ENCODE results near the gene IPCEF1.
A peak's percentile ranks its signal among the peaks of the same experiment; 100 is the strongest.

Gene IPCEF1

DNA sequence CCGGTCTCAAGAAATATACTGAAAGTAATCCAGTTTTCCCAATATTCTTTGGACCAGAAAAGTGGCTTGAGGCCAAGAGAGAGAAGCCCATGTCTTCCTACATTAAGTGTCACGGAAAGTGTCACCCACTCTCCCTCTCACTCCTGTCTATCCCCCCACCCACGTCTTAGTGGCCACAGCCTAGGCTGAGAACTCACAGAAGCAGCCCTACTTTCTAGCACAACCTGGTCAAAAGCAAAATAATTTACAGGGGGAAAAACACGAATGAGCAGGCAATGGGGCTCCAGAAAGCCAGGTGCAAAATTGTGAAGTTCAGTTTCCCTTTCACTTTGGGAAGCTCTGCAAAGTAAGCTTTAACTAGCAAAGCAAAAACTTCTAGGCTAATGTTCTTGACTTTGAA is 199.5 kb downstream of the IPCEF1 start:
- DNase-seq: no peak

DNA sequence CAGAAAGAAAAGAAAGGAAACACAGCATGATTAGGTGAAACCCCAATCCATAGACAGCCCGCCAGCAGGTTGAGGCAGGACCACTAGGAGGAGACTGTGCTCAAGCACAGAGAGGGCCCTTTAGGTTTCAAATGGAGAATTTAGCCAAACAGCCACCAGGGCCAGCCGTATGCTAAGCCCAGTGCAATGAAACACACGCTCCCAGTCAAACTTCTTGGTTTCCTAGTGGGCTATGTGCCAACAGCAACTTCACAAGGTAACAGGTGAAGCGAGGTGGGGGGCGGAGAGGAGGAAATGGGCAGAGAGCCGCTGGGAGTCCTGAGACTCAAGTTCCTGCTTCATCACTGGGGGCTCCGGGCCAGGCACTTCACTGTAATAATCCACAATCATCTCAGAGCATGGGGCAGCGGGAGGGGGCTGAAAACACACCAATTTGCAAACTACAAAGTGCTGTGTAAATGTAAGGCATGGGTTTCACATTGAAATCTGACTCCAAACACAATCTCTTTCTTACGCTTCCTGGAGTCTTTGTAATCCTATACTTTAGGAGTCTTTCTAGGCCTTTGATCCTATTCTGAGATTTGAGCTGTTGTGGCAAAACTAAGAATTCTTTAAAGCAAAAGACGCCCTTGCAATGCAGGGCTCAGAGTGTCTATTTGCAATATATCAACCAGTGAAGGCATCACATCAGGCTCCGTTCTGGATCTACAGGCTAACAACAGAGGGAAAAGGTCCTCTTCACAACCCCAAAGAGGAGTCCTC is 200.3 kb downstream of the IPCEF1 start:
- DNase-seq: peak; percentile 77 to 80 (median 77)

- DNase-seq: peak; percentile 81 to 91 (median 84)
Measured at GRCh38 chr6:154154389-154154967, 202.1 kb downstream of the IPCEF1 start.

GRCh38 chr6:154143753-154144152 is 212.8 kb downstream of the IPCEF1 start:
- no peak for DNase-seq

- peak in 2 of 3 donors; percentile 35 to 38 for DNase-seq
Measured at GRCh38 chr6:154140743-154141142, 215.9 kb downstream of the IPCEF1 start.

DNA sequence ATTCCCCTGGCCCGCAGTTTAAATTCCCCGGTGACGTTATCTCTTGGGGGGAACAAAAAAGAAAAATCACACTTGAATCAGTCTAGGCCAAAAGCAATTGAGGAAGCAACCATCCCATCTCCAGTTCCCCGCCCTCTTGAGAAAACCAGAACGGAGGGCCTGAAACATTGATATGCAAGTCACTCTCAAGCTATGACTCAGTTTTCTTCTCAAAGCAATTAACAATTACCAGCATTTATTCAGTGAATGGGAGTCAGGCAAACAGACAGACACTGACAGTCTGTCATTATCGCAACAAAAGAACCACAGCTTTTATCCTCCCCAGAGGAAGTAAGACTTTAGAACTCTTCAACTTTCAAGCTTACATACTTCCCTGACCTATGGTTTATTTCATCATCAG is 216.7 kb downstream of the IPCEF1 start:
- DNase-seq: peak; percentile 82 to 96 (median 88)

- DNase-seq: peak; percentile 87 to 94 (median 89)
Measured at GRCh38 chr6:154138793-154139192, 217.8 kb downstream of the IPCEF1 start.

DNA sequence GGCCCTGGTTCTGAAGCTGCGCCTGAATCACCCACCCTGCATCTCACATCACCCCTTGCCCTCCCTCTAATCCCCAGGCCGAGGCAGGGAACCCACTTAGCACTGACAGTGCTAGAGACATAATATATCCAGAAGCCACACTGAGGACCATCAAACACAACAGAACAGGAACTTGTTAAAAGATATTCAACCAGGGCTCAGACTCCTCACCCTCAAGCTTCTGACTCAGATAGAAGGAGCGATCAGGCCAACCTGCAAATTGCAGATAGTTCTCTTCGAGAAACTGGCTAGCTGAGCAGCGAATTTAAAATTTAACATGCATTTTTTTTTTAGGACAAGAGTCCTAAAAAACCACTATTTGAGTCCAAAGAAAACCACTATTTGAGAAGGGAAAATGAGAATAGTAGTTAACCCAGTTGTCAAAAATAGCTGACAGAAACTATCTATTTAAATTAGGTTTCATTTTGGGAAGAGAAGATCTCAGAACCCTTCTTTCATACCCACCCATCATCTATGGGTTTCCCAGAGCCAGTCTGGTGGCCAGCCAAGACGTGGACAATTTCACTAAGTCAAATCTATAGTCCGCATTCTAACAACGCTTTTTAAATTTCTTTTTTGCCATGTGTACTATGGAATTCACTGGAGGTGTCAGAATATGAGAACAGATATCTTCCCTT is 222.0 kb downstream of the IPCEF1 start:
- no peak for DNase-seq

DNA sequence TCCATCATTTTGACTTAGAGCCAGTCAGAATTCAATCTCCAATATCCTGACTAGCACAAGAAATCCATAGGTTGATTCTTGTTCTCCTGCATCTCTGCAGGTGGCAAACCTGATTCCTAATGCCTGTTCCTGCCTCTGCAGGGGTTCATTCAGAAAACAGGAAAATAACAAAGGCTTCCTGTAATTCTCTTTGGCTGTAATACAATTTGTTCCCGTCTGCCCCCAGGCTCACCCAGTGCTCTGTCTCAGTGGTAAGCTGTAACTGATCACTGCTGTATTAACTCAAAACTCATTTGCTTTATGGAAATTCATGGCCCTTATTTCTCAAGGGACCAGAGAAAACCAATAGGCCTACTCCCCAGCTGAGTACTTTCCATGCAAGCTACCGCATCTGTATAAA is 228.9 kb downstream of the IPCEF1 start:
- DNase-seq: no peak

- DNase-seq: peak; percentile 26 to 65 (median 48)
Measured at GRCh38 chr6:154125421-154125820, 231.2 kb downstream of the IPCEF1 start.

DNA sequence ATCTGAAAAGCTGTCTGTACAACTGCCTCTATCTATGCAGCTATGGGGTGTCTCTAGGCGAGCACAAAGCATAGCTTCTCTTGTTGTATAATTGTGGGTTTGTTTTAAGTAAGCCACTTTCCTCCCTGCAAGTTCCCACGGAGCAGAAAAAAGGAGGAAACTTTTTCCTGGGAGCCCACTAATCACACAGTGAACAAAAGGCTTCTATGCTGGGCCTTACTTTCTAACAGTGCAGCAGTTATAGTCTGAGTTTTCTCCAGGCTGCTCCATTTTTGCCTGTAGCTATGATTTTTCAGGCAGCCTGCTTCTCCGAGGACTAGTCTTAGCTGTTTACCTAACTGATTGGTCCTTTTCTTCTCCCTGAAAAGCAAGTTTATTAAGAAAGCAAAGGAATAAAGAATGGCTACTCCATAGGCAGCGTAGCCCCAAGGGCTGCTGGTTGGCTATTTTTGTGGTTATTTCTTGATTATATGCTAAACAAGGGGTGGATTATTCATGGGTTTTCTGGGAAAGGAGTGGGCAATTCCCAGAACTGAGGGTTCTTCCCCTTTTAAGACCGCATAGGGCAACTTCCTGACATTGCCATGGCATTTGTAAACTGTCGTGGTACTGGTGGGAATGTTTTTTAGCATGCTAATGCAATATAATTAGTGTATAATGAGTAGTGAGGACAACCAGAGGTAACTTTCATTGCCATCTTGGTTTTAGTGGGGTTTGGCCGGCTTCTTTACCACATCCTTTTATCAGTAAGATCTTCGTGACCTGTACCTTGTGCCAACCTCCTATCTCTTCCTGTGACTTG is 233.2 kb downstream of the IPCEF1 start:
- DNase-seq: peak; percentile 74 to 90 (median 75)

DNA sequence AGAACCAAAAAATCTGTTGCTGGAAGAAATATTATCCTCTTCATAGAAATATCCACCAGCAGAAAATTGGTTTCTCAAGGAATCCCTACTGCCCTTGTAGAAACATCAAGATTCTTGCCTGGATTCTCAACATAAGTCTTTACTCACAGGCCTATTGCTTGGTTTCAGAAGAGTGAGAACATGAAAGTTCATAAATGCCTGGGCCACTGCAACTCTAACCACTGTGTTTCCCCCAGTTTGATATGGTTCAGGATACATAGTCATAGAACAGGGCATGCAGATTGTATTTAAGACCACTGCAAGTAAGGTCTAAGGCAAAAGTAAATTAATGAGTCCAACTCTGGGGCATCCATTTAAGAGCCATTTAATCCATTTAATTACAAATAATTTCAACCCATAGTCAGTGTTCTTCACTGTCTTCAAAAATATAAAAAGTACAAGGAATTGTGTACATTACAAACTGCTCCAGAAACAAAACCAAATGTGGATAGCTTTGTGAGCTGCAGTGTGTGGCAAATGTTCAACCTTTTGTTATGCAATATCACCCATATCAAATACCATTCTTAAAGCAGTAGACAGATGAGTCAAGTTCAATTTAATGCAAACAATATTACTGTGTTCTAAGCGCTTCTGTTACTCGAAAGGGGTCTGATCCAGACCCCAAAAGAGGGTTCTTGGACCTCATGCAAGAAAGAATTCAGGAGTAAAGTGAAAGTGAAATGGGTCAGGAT is 234.2 kb downstream of the IPCEF1 start:
- no peak for DNase-seq

DNA sequence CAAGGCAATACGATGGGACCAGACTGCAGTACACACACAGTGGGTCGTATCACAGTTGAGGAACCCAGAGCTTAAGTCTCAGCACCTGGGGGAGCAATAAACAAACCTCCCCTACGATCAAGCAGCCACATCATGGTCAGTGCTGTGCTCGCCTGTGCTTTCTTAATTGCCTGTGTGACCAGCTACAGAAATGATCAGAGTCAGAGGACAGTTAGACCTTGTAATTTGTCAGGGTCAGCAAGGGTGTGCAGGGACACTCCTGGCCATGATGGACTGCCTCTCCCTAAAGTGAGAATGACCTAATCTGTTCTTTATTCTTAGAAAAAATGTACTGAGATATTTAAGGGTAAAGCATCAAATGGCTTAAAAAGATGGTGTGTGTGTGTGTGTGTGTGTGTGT is 239.1 kb downstream of the IPCEF1 start:
- no peak for DNase-seq

DNA sequence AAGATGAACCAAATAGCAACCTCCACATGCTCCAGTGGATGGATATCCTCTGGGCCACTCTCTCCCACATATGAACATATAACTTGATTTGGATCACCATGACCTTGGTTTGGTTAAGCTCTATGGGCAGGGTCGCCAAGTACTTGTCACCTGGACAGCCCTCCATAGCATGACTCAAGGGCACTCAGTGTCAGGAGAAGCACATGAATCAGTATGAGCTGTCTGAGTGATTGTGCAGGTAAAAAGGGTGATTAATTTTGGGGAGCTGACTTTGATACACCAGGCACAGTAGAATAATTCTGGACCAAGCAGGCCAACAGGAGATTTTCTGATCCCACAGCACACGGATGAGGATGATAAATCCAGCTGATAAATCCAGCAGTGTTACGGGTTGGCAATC is 243.2 kb downstream of the IPCEF1 start:
- no peak for DNase-seq

DNA sequence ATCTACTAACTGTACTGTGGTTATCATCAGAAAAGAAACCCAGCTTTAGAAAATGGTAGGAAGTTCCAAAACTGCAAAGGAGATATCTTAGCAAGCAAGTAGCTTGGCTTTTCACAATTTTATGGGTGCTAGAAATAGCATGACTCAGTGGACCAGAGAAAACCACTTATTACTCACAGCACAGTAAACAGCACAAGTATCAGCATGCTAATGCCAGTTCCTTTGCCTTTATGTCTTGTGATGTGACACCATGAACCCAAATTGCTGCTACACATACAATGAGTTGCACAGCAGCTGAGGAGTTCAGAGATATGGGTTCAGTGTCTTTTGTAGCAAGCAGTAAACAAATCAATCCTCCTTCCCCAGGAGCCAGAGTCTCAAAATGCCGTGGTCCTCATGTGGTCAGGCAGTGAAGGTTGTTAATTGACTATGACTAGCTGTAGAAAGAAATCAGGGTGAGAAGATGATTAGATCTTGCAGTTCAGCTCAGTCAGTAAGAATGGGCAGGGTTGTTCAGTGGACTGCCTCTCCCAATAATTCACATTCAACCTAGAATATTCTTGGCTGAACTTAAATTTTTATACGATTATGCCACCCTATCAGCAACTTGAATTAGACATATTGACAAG is 244.3 kb downstream of the IPCEF1 start:
- DNase-seq: peak in 2 of 3 donors; percentile 16 to 42

DNA sequence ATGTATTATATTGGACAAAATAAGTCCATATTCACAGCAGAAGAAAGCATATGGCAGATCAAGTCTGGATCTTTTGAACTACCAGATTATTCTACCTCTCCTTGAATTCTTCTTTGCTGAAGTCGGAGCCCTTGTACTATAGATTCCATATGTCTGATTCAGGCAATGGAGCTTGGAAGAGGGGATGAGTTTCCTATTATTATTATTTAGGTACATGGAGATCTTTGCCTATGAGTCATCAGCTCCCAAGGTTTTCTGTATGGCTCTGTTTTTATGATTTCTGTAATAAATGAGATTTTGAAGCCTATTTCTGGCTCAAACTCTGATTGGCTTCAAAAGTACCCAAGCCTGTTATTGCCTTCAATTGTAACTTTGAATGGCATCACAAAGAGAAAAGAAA is 245.6 kb downstream of the IPCEF1 start:
- DNase-seq: no peak

DNA sequence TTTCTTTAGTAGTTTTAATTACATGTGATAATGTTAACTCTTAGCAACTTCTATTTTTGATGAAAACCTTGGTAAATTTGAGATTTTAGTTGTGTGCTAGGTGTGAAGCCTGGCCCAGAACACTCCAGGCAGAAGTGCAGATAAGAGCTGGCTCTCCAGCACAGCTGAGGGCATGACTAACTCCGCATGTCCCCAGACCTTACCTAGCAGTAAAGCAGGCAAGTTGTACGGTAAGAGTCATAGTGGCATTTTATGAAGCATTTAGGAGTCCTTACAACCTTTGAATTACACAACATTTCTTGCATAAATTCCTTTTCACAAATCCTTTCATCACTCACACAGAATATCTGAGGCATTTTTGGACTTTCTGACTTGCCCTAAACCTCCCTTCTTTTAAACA is 250.4 kb downstream of the IPCEF1 start:
- DNase-seq: no peak
